ENCODE results near the gene OPCML.
"Not testable (repeated sequence)": the region's sequence is repeated elsewhere in the genome, so short reads cannot be mapped to it uniquely, and the experiment has no call there.

The OPCML gene

DNA sequence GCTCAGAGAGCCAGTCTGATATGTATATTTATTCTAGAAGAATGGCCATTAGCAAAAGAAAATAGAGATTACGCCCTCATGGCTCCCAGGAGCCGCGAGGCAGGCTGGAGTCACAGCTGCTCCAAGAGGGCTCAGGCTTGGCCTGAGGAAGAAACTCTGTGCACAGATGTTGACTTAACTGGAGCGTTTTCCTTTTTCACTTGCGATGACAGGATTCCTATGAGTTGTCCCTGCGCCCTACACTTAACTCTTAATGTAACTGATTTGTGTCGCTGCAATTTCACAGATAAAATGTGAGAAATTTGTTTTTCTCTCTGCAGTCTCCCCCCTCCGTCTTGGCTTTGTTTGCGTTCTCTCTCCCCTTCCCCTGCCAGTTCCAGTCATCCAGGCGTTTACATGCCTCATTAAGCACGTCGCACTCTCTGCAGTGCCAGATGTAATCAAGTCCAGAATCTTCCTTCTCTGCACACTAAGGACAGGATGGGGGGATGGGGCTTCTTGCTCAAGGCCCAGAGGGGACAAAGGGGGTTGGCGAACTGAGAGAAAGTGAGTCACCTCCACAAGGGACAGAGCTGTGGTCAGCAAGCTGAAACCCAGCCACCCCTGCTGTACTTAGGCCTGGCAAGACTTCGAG is 1101.8 kb downstream of the OPCML start:
- DNase-seq (ENCODE audit: low read depth in 2 of 2): no peak

DNA sequence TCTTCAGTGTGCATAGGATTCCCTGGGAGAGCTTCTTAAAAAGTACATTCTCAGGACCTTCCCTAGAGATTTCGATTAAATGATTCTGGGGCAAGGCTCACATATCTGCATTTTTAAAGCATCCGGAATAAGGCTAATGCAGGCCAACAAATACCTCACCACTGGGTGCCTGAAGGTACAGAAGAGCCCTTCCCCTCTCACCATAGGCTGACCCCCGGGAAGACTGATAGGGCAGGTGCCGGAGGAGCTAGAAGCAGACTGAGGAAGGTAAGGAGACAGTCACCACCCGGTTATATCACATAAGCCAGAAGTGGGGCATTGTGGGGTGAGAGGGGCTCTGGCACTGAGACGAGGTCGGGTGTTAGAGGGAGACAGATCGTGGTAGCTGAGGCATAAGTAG is 1102.6 kb downstream of the OPCML start:
- no peak for DNase-seq (ENCODE audit: low read depth in 2 of 2)

DNA sequence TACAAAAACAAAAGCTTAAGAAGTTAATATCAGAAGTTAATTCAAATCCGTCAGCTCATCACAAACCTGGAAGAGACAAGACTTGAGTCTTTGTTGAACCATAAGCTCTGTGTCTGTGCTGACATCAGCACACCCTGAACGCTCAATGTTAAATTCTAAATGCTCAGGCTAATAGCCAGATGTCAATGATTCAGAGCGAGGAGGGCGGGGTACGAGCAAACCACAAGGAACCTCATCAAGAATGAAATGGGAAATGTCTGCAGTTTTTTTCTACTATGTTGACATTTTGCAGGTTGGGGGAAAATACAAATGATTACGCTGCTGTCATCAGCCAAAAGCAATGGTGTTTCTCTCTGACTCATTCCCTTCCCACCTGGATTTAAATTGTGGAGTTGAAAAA is 1104.7 kb downstream of the OPCML start:
- DNase-seq (ENCODE audit: low read depth in 2 of 2): no peak

DNA sequence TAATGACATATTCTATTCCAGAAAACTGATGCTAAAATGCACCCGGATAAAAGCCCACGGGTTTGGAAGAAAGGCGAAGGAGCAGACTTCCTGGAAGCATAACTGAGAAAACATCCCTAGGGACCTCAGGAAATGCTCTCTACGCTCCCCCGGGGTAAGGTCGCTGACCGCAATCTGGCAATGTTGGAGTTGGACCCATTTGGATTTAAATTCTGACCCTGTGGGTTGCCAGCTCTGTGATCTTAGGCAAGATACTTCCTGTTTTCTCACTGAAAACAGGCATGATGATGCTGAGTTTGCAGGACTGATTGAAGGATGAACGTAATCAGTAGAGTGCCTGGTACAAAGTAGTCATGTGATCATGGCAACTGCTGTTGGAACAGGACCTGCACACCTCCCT is 1107.9 kb downstream of the OPCML start:
- no peak for DNase-seq (ENCODE audit: low read depth in 2 of 2)

DNA sequence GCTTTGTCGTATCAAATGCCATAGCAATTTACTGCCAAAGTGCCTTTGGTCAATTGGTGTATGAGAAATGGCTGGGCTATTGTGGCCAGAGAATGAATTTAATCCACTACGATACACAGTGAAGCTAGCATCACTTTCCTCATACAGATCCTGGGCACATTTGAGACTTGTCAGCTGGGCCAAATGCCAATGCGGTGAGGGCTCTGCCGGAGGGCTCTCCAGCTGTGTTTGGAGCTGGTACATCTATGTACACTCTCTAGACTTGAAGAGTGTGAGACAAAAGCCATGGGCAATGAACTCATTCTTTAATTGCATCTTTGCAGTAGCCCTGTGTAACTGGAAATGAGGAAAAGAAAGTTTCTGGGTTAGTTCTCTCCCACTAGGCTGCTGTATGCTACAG is 1109.0 kb downstream of the OPCML start:
- DNase-seq (ENCODE audit: low read depth in 2 of 2): no peak

DNA sequence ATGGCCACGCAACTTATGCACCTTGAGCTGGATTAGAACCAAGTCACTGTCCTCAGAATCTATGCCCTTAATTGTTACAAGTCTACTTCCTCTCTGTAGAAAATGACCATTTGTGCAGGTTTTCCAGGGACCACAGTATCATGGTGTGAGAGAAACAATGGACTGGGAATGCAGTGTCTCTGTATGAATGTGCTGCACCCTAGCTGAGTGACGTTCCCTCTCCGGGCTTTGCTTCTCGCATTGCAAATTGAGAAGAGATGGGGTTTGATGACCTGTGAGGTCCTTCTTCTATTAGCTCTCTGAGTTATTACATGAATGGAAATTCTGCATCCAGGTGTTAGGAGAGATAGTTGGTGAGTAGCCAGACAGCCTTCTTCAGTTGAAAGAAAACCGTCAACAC is 1109.6 kb downstream of the OPCML start:
- no peak for DNase-seq (ENCODE audit: low read depth in 2 of 2)

DNA sequence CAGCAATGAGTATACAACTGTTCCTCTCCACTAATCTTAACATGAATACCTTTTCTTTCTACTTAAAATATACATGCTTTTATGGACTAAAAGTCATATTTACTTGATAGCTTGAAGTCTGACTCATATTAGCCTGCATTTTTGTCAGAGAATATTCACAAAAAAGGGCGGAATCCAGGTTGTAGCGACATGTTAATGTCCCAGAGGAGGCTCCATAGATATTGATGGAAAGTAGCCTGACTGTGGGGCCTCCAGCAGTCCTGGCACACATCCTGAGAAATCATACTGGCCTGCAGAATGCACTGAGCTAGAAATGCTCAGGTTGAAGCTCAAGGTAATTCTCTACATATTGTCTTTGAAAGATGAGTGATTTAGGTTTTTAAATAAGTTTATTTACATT is 1110.7 kb downstream of the OPCML start:
- no peak for DNase-seq (ENCODE audit: low read depth in 2 of 2)

DNA sequence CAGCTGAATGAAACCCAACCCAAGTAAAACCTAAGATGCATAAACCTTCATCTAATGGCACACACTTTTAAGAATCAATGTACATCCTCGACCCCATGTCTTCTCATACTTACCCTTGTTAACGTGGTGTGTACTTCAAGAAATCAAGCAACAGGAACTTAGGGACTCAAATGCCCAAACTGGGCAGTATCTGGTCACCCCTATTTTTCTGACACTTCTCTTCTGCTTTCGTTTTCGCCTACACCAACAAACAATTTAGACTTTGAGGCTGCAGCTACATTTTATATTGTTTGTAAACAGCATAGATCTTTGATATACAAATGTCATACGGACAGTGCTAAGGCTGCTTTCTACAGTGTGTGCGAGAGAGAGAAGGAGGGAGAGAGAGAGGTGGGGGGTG is 1117.8 kb downstream of the OPCML start:
- DNase-seq (ENCODE audit: low read depth in 2 of 2): no peak

DNA sequence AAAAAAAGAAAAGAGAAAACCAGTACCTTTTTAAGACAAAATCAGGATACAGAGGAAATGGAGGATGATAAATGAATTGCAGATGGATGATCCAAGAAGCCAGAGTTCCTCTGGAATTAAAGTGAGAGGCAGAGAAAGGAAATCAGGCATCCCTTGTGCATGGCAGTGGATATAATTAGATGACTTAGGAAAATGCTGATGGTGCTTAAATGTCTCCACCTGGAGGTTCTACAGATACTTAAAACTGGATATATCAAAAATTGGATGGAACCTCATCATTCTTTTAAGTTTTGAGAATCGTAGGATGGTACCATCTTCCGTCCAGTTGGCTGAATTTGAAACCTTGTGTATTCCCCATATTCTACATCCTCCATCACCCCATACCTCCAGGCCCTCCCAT is 1121.9 kb downstream of the OPCML start:
- no peak for DNase-seq (ENCODE audit: low read depth in 2 of 2)

DNA sequence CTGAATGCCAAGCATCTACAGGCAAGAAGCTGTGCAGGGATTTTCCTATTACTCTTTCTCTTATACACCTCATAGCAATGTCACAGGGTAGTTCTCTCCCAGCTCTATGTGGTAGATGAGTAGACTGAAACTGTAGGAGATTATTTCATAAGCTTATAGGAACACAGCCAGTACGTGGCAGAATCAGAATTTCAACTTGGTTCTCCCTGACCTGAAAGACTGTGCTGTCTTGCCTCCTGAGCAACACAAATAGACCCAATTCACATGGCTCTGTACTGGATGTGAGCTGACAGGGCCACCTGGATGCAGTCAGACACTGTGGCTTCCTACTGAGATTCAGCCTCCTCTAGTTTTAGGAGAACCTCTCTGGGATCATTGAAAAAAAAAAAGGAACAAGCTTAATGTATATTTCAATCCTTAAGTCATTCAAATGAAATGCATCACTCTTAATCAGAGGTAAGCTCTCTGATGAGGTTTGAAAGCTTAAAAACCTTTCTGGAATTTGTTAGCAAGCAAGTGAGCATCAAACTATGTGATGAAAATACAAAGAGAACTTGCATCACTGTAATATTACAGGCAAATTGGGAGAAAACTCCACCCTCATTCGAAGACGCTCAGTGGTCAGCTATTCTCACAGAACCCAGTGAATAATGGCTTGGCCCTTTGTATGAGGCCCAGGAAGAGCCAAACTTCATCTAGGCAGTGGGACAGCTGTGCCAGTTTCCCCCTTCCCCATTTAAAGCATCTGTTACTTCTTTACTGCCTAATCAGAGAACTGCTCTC is 1122.5 kb downstream of the OPCML start:
- no peak for DNase-seq (ENCODE audit: low read depth in 2 of 2)

DNA sequence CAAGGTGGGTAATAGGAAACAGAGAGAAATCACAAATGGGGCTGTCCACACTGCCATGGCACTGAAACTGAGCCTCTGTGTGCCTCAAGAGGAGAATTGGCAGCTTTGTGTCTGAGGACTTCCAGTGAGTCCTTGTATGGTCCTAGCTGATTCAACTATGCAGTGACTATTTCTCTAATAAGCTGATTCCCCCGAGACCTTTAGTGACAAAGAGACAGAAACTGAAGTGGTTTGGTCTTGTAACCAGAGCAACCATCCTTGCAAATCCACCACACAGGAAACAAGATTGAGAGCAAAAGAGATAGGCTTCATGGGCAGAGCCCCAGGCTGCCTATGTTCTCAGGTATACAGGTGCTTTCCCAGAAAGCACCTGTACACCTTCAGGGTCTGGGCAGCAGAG is 1123.4 kb downstream of the OPCML start:
- DNase-seq (ENCODE audit: low read depth in 2 of 2): no peak

DNA sequence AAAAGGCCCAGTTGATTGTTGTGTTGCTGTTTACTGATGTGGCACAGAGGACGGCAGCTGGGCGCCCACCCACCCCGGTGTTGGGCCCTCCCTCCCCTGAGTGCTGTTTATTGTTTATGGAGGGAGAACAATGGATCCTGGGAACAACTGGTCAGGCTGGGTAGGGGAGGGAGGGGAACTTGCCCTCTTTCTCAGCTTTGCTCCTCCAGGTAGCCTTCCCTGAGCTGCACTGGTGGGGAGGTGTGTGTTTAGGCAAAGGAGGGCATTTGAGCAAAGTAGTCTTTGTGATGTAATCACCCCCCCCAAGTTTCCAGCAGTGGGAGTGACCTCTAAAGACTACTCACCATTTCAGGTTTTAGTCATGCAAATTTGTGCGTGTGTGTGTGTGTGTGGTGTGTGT is 1126.6 kb downstream of the OPCML start:
- no peak for DNase-seq (ENCODE audit: low read depth in 2 of 2)

DNA sequence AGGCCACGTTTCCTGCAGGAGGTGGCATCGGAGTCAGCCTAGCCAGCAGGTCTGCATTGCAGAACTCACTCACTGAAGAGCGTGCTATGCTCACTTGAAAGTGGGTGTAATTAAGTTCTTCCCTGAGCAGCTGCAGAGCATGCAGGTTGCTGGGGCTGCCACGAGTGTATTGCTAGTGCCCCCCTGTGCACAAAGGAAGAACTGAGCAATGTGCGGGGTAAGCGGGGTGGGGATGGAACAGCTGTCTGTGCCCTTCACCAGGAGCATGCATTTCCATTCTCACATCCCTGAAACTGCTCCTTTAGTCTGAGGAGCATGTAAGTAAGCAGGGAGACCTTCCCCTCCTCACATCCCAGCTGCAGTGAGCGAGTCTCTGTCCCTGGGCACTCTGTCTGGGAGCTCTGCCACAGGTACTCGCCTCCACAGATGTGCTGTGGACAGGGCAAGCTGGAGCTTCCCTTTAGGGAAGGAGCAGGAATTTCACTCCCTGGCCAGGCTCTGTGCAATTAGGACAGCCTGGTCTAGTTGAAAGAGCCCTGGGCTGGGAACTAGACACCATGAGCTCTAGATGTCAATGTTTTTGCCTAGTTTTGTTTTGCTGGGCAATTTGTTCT is 1130.1 kb downstream of the OPCML start:
- DNase-seq (ENCODE audit: low read depth in 2 of 2): no peak

DNA sequence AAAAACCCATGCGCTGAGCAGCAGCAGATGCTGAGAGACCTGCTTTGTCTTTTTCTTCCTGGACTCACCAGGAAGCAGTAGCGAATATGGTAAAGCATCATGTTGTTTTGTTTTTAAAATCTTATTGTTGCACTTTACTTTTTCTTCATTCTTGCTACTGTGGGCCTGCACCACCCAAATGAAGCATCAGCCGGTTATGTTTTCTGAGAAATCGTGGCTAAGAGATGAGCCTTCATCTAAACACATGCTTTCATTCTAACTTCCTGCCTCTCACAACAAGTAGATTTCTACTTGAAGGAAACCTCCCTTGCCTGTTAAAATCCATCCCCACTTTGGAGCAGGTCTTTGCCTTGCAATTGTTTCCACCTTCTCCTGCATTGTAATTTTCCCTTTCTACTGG is 1136.0 kb downstream of the OPCML start:
- DNase-seq (ENCODE audit: low read depth in 2 of 2): no peak

DNA sequence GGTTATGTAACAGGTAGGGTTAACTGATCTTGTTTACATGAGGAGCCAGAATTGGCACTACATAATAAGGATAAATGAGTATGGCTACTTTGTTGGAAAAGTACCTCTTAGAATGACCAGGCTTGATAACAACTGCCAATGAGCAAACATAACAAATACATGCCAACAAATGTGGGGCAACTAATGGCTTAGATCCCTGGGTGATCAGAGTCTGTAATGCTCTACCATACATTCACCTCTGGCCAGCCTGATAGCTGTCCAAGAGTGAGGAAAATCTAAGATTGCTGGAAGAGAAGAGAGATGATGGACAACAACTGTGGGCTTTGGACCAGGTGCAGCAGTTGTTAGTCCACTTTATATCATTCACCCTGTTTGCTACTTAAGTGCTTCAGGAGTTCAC is 1136.9 kb downstream of the OPCML start:
- no peak for DNase-seq (ENCODE audit: low read depth in 2 of 2)

DNA sequence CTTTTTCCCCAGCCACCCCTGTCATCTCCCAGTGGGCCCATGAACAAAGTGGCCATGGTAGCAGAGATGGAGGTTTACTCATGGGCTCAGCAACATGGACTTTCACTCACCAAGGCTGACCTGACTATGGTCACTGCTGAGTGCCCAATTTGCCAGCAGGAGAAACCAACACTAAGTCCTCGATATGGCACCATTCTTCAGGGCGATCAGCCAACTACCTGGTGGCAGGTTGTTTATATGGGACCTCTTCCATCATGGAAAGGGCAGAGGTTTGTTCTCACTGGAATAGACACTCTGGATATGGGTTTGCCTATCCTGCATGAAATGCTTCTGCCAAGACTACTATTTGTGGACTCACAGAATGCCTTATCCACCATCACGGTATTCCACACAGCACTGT is 1152.8 kb downstream of the OPCML start:
- no peak for DNase-seq (ENCODE audit: low read depth in 2 of 2)

DNA sequence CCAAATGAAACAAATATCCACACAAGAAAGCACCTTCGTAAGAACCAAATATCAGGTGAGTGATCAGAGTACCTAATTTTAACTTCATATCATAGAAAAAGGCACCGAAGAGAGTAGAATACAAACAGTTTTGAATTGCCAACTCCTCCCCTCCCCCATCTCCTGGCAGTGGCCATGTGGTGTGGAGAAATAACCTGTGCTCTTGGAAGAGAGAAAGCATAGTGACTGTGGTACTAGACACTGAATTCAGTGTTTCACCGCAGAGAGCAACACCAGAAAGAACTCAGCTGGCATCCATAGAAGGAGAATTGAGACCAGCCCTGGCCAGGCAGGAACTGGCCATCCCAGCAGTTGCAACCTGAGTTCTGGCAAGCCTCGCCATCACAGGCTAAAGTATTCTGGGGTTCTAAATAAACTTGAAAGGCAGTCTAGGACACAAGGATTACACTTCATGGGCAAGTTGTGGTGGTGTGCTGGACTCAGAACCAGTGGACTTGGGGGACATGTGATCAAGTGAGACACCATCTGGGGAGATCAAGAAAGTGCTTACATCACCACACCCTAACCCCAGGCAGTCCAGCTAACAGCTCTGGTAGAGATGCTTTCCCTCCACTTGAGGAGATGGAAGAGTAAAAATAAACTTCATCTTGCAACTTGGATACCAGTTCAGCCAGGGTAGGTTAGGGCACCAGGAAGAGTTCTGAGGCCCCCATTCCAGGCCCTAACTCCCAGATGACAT is 1158.7 kb downstream of the OPCML start:
- DNase-seq (ENCODE audit: low read depth in 2 of 2): no peak

DNA sequence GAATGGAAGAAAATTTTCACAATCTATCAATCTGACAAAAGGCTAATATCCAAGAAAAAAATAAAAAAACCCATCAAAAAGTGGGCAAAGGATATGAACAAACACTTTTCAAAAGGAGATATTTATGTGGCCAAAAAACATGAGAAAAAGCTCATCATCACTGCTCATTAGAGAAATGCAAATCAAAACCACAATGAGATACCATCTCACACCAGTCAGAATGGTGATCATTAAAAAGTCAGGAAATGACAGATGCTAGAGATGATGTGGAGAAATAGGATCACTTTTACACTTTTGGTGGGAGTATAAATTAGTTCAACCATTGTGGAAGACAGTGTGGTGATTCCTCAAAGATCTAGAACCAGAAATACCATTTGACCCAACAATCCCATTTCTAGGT is 1162.2 kb downstream of the OPCML start:
- DNase-seq (ENCODE audit: low read depth in 2 of 2): not testable (repeated sequence)

DNA sequence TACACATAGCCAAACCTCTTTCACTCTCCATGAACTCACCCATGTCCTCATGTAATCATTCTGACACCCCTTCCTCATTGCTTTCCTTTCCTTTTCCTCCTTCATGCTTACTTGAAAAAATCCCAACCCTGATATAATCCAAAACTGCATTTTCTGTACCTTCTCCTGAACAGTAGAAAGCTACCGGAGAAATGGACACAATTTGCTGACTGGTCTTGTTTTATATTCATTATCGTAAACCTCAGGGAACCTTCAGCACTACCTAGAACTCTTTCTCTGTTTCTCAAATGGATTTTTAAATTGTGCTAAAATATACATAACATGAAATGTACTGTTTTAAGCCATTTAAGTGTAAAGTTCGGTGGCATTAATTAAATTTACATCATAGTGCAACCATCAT is 1165.0 kb downstream of the OPCML start:
- DNase-seq (ENCODE audit: low read depth in 2 of 2): no peak

DNA sequence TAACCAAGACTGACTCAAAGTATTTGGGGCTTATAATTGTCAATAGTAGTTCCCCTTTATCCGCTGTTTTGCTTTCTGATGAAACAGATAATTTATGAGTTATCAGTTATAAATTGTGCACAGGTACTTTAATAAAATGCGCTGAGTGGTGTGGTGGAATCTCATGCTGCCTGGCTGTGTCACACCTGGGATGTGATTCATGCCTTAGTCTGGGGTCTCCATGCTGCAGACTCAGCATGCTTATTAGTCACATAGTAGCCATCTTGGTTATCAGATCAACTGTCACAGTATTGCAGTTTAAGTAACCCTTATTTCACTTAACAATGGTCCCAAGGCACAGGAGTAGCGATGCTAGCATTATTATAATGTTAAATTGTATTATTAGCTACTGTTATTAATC is 1166.7 kb downstream of the OPCML start:
- no peak for DNase-seq (ENCODE audit: low read depth in 2 of 2)
